Stimulated activated CD4-positive, alpha-beta T cell treated with anti-CD3 and anti-CD28 coated beads, Interleukin-1b, Interleukin-23, amount 100 ng/mL, for 48 hours (primary cell): ENCODE data around the gene TTC7B.

Experiments
- DNase-seq: peaks from one replicate; pipeline ENCODE4 v3.0.0-alpha.2; 2020

The TTC7B gene

GRCh38 chr14:90520326-90520725, 295.9 kb downstream of the TTC7B start:
- no peak for DNase-seq

- DNase-seq, result no peak
Measured at GRCh38 chr14:90519262-90519920, 296.8 kb downstream of the TTC7B start.

GRCh38 chr14:90518941-90519256, 297.3 kb downstream of the TTC7B start:
- peak; percentile 44 for DNase-seq

- no peak for DNase-seq
Measured at GRCh38 chr14:90518069-90518940, 297.9 kb downstream of the TTC7B start.

- no peak for DNase-seq
Measured at GRCh38 chr14:90517076-90517841, 299.0 kb downstream of the TTC7B start.

GRCh38 chr14:90514566-90514965, 301.7 kb downstream of the TTC7B start:
- DNase-seq, result no peak

- no peak for DNase-seq
Measured at GRCh38 chr14:90514015-90514398, 302.2 kb downstream of the TTC7B start.

- no peak for DNase-seq
Measured at GRCh38 chr14:90513161-90514014, 302.8 kb downstream of the TTC7B start.

- no peak for DNase-seq
Measured at GRCh38 chr14:90512329-90512991, 303.8 kb downstream of the TTC7B start.

GRCh38 chr14:90511795-90512328, 304.4 kb downstream of the TTC7B start:
- no peak for DNase-seq

- DNase-seq, result no peak
Measured at GRCh38 chr14:90511252-90511651, 305.0 kb downstream of the TTC7B start.

GRCh38 chr14:90510159-90510558, 306.1 kb downstream of the TTC7B start:
- no peak for DNase-seq

- DNase-seq, result no peak
Measured at GRCh38 chr14:90509403-90509802, 306.8 kb downstream of the TTC7B start.

- no peak for DNase-seq
Measured at GRCh38 chr14:90508536-90509254, 307.5 kb downstream of the TTC7B start.

- no peak for DNase-seq
Measured at GRCh38 chr14:90508036-90508435, 308.2 kb downstream of the TTC7B start.

GRCh38 chr14:90507428-90507827, 308.8 kb downstream of the TTC7B start:
- no peak for DNase-seq

GRCh38 chr14:90506748-90507147, 309.5 kb downstream of the TTC7B start:
- DNase-seq, result no peak

- no peak for DNase-seq
Measured at GRCh38 chr14:90505531-90505930, 310.7 kb downstream of the TTC7B start.

- DNase-seq, result no peak
Measured at GRCh38 chr14:90504643-90505042, 311.6 kb downstream of the TTC7B start.

- no peak for DNase-seq
Measured at GRCh38 chr14:90503582-90503981, 312.6 kb downstream of the TTC7B start.

- no peak for DNase-seq
Measured at GRCh38 chr14:90502760-90503159, 313.5 kb downstream of the TTC7B start.
